Astrocyte (in vitro differentiated cells and primary cell): ENCODE data around the gene MAGEE1. TPM values are rescaled to one million over a fixed set of nuclear protein-coding genes. Genes with fewer than 3 reads are reported as not detected.

Experiments
- DNase-seq: peaks from one replicate; pipeline ENCODE4 v3.0.0-alpha.2; 2010; ENCODE audit warnings: low read depth
- FAIRE-seq: peaks from 2 replicates; lab custom pipeline; 2011; peaks lifted over from hg19 to GRCh38; lab: Jason Lieb, UNC
- H2AFZ ChIP-seq: 2 replicates; pipeline ENCODE4 v1.6.0; 2012; ENCODE audit warnings: low read depth, low read length, inconsistent platforms
- H3K27ac ChIP-seq: 2 replicates; pipeline ENCODE4 v1.5.1; 2011; ENCODE audit warnings: low read depth, low read length, inconsistent platforms
- H3K27me3 ChIP-seq: 2 replicates; pipeline ENCODE4 v1.6.0; 2011; ENCODE audit warnings: low read length, inconsistent platforms; ENCODE audit not compliant: insufficient read depth
- H3K36me3 ChIP-seq: 2 replicates; pipeline ENCODE4 v1.5.1; 2011; ENCODE audit warnings: low read length, inconsistent platforms; ENCODE audit not compliant: insufficient read depth
- H3K4me1 ChIP-seq: 2 replicates; pipeline ENCODE4 v1.5.1; 2011; ENCODE audit warnings: low read length, inconsistent platforms; ENCODE audit not compliant: insufficient read depth
- H3K4me2 ChIP-seq: 2 replicates; pipeline ENCODE4 v1.6.0; 2012; ENCODE audit warnings: low read length, inconsistent platforms
- H3K4me3 ChIP-seq: 2 replicates; pipeline ENCODE4 v1.5.1; 2011; ENCODE audit warnings: low read depth, mild to moderate bottlenecking, low read length, inconsistent platforms; ENCODE audit not compliant: insufficient read depth
- H3K79me2 ChIP-seq: 2 replicates; pipeline ENCODE4 v1.6.0; 2012; ENCODE audit warnings: mild to moderate bottlenecking, low read length, inconsistent platforms; ENCODE audit not compliant: insufficient read depth
- H3K9ac ChIP-seq: 2 replicates; pipeline ENCODE4 v1.6.0; 2012; ENCODE audit warnings: mild to moderate bottlenecking, low read length, inconsistent platforms
- H3K9me3 ChIP-seq: 2 replicates; pipeline ENCODE4 v1.5.1; 2012; ENCODE audit warnings: low read depth, mild to moderate bottlenecking, low read length, inconsistent platforms; ENCODE audit not compliant: insufficient read depth
- H4K20me1 ChIP-seq: 2 replicates; pipeline ENCODE4 v1.6.0; 2012; ENCODE audit warnings: low read length, inconsistent platforms; ENCODE audit not compliant: insufficient read depth
- H3K27ac Mint-ChIP-seq: one replicate; pipeline ENCODE4 v1.8.0; 2021; ENCODE audit warnings: mild to moderate bottlenecking, mixed read lengths; ENCODE audit not compliant: unreplicated experiment
- H3K27me3 Mint-ChIP-seq: one replicate; pipeline ENCODE4 v1.8.0; 2021; ENCODE audit warnings: low read depth, mixed read lengths; ENCODE audit not compliant: unreplicated experiment
- H3K36me3 Mint-ChIP-seq: one replicate; pipeline ENCODE4 v1.8.0; 2021; ENCODE audit warnings: low read depth, mixed read lengths; ENCODE audit not compliant: unreplicated experiment
- H3K4me1 Mint-ChIP-seq: one replicate; pipeline ENCODE4 v1.8.0; 2021; ENCODE audit warnings: low read depth, mixed read lengths; ENCODE audit not compliant: unreplicated experiment
- H3K4me3 Mint-ChIP-seq: one replicate; pipeline ENCODE4 v1.8.0; 2021; ENCODE audit warnings: mild to moderate bottlenecking, moderate library complexity, mixed read lengths; ENCODE audit not compliant: unreplicated experiment
- H3K9me3 Mint-ChIP-seq: one replicate; pipeline ENCODE4 v1.8.0; 2021; ENCODE audit warnings: mild to moderate bottlenecking, mixed read lengths; ENCODE audit not compliant: unreplicated experiment
- EZH2 ChIP-seq: IDR thresholded peaks from 2 replicates; pipeline ENCODE4 v1.6.1; 2012; ENCODE audit warnings: mild to moderate bottlenecking, low read length, inconsistent platforms; ENCODE audit not compliant: insufficient read depth
- total RNA-seq: library from RNA; stranded (reverse); gene quantifications from 2 replicates; pipeline ENCODE4 v1.2.1, GENCODE V29; 2021
- TF ChIP-seq, protein P1 (sequence below): IDR thresholded peaks from 2 replicates; pipeline ENCODE4 v1.5.1; 2011; ENCODE audit warnings: low read depth, mild to moderate bottlenecking, inconsistent platforms, low read length, moderate library complexity; ENCODE audit not compliant: insufficient read depth

Gene MAGEE1
- total RNA-seq, 1 donor from 2014 or later, result 3.2 TPM

DNA sequence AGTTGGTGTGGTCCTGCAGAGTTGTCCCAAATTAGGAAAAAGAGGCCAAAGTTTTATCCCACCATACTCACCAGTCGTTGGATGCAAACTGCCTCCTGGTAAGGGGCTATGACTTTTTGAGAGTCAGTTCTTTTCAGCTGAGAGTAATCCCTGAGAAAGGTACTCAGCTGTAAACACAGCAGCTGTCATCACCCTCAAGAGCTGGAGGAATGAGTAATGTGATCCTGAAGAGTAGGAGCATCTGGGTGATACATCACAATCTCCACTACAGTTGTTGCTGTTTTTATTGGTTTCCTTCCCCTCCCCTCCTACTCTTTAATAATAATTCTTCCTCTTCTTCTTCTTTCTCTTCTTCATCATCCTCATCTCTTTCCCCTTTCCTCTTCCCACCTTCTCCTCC is 5.7 kb downstream of the MAGEE1 start:
- Histone ChIP-seq H3K4me1 (no peaks in the 10 kb centered on the region), H3K4me2 (no peak overlapping the region), H4K20me1 (no peaks in the 10 kb centered on the region), H3K27me3 (no peaks in the 10 kb centered on the region), H3K36me3 (no peaks in the 10 kb centered on the region), H2AFZ (no peak overlapping the region), H3K79me2 (no peaks in the 10 kb centered on the region), H3K4me3 (no peak overlapping the region), H3K9me3 (no peaks in the 10 kb centered on the region), H3K9ac (no peak overlapping the region), H3K27ac (no peak overlapping the region)
- Mint-ChIP-seq H3K4me1 (peaks cover 3% of the 10 kb centered on the region), H3K27me3 (no peaks in the 10 kb centered on the region), H3K27ac (no peak overlapping the region), H3K4me3 (no peak overlapping the region), H3K9me3 (no peaks in the 10 kb centered on the region), H3K36me3 (no peaks in the 10 kb centered on the region)
- FAIRE-seq (peak; percentile 68), DNase-seq (no peak)
- TF ChIP-seq, protein P1, sequence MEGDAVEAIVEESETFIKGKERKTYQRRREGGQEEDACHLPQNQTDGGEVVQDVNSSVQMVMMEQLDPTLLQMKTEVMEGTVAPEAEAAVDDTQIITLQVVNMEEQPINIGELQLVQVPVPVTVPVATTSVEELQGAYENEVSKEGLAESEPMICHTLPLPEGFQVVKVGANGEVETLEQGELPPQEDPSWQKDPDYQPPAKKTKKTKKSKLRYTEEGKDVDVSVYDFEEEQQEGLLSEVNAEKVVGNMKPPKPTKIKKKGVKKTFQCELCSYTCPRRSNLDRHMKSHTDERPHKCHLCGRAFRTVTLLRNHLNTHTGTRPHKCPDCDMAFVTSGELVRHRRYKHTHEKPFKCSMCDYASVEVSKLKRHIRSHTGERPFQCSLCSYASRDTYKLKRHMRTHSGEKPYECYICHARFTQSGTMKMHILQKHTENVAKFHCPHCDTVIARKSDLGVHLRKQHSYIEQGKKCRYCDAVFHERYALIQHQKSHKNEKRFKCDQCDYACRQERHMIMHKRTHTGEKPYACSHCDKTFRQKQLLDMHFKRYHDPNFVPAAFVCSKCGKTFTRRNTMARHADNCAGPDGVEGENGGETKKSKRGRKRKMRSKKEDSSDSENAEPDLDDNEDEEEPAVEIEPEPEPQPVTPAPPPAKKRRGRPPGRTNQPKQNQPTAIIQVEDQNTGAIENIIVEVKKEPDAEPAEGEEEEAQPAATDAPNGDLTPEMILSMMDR, result no peak
- TF ChIP-seq EZH2, result no peak

DNA sequence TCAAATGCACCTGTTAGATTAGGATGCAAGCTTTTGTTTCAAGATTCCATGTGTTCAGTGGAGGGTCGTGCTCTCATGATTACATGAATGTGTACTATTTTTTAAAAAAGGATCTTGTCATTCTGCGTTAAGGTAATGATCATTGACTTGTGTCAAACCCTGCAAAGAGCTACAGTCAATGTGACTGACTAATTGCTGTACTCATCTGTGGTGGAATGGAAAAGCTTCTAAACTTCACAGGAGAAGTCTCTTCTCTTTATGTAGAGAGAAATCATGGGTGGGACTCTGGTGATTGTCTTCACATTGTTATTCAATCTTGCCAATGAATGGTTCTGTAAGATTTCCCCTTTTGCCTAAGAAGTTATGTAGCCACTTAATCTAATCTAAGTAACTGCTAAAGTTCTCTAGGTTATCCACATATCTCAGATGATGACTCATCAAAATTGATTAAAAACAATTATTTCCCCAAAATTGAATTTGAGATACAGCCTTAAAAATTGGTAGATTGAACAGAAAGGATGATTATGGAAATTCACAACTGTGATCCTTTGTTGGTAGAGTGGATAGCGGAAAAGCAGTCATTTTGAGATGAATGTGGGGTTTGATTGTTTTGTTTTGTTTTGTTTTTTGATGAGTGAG is 6.7 kb downstream of the MAGEE1 start:
- Histone ChIP-seq H3K4me1 (no peaks in the 10 kb centered on the region), H3K27ac (no peak overlapping the region), H2AFZ (no peak overlapping the region), H3K9me3 (no peaks in the 10 kb centered on the region), H3K79me2 (no peaks in the 10 kb centered on the region), H3K4me2 (no peak overlapping the region), H3K4me3 (no peak overlapping the region), H4K20me1 (no peaks in the 10 kb centered on the region), H3K27me3 (no peaks in the 10 kb centered on the region), H3K9ac (no peak overlapping the region), H3K36me3 (no peaks in the 10 kb centered on the region)
- no peaks in the 10 kb centered on the region for H3K27me3 Mint-ChIP-seq
- TF ChIP-seq EZH2, result no peak
- TF ChIP-seq, protein P1, result no peak
- H3K9me3 Mint-ChIP-seq, result no peaks in the 10 kb centered on the region
- DNase-seq (no peak), FAIRE-seq (peak; percentile 100)
- no peaks in the 10 kb centered on the region for H3K36me3 Mint-ChIP-seq
- H3K4me1 Mint-ChIP-seq, result peaks cover 3% of the 10 kb centered on the region
- H3K4me3 Mint-ChIP-seq, result no peak overlapping the region
- H3K27ac Mint-ChIP-seq, result no peak overlapping the region

DNA sequence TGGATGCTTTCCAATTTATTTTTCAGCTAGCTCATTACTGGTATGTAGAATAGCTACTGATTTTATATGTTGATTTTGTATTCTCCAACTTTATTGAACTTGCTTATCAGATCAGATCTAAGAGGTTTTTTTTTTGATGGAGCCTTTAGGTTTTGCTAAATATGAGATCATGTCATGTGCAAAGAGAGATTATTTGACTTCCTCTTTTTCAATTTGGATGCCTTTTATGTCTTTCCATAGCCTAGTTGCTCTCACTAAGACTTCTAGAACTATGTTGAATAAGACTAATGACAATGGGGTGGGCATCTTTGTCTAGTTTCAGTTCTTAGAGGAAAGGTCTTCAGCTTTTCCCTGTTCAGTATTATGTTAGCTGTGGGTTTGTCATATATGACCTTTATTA is 11.7 kb downstream of the MAGEE1 start:
- H3K79me2 ChIP-seq, result no peaks in the 10 kb centered on the region
- no peak overlapping the region for H3K27ac Mint-ChIP-seq
- no peaks in the 10 kb centered on the region for H3K9me3 ChIP-seq
- no peaks in the 10 kb centered on the region for H3K36me3 Mint-ChIP-seq
- no peaks in the 10 kb centered on the region for H3K4me1 Mint-ChIP-seq
- H3K4me3 ChIP-seq, result no peak overlapping the region
- H3K27ac ChIP-seq, result no peak overlapping the region
- no peaks in the 10 kb centered on the region for H3K4me1 ChIP-seq
- no peaks in the 10 kb centered on the region for H3K36me3 ChIP-seq
- peaks cover 2% of the 10 kb centered on the region for H3K9me3 Mint-ChIP-seq
- no peak for TF ChIP-seq EZH2
- H2AFZ ChIP-seq, result no peak overlapping the region
- no peak for DNase-seq
- no peak overlapping the region for H3K9ac ChIP-seq
- FAIRE-seq, result peak; percentile 95
- no peaks in the 10 kb centered on the region for H3K27me3 Mint-ChIP-seq
- H3K4me3 Mint-ChIP-seq, result no peak overlapping the region
- no peaks in the 10 kb centered on the region for H4K20me1 ChIP-seq
- H3K4me2 ChIP-seq, result no peak overlapping the region
- no peaks in the 10 kb centered on the region for H3K27me3 ChIP-seq
